HG02973 (cell line): ENCODE data around the gene STXBP6.

ENCODE experiments used
- ATAC-seq: cut with Tn5 transposase; IDR thresholded peaks from one replicate; pipeline ENCODE4 v1.9.1; 2021; ENCODE audit warnings: moderate library complexity; ENCODE audit not compliant: unreplicated experiment

STXBP6 gene

DNA sequence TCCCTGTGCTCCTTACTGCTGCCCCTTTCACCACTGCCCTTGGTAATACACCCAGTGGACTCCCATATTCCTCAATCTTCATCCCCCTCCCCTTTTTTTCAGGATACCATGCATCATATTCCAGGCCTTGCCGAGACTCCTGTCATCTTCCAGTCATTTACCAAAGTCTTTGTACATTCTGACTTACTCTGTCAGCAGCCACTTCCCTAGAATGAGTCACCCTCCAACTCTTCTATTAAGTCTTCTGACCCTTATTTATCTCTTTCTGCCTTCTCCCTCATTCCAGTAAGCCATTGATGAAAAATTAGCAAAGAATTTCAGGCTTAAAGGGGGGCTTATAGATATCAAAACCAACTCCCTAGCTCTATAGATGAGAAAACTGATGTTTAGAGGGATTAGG lies 128.0 kb downstream of the STXBP6 start:
- ATAC-seq = no peak

GRCh38 chr14:24920265-24921075 lies 129.5 kb downstream of the STXBP6 start:
- no peak for ATAC-seq

DNA sequence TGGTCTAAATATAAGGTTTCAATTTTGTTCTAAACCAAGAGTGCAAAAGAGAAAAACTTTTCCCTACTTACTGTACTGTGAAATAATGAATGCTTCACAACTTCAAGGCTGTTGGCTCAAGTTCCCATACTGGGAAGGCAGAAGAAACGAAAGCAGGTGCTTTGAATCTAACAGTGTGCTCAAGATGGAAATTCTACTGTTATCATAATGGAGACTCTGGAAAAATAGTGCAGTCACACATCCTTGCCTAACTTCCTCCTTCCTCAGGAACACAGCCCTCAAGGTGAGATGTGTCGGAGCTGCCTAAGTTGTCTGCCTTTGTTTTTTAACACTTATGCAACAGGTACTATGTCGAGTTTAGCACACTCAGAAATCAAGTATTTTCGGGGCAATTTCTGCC lies 131.1 kb downstream of the STXBP6 start:
- ATAC-seq = no peak

GRCh38 chr14:24915958-24916595 lies 133.9 kb downstream of the STXBP6 start:
- ATAC-seq = no peak

DNA sequence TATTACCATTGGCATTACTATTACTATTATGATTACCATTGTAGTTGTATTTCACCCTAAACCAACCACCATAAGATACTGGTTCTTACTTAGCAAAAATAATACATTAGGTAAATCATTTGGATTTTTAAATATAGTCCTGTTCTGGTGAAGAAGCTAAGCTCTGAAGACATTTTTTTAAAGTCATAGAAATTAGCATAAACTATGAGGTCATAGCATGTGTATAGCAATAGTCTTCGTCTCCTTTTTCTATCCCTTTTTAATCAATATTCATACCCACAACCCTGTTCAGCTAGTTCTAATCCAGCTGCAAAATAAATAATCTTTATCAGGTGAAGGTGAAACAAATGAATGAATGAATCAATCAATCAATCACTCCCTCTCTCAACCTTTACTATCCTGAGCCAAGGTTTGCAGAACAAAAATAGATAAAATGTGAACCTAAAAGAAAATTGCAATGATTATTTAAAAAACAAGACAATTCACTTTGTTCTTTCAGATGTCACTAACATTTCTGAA lies 134.5 kb downstream of the STXBP6 start:
- no peak for ATAC-seq

DNA sequence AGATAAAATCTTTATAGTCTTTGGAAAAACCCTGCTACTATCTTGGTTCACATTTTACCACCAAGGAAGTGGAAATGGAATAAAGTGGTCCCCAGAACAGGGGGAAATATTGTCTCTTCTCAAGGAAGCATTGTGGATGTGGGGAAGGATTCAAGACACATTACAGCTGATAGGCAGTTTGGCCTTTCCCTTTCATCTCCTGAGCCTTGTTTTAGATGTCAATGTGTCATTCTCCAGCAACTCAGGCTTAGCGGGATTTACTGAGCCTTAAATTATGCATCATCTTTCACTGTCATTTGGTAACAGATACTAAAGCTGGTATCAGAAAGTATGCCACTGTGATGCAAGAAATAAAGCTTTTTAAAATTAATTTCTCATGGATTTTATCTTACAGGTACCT lies 136.2 kb downstream of the STXBP6 start:
- ATAC-seq = no peak

- no peak for ATAC-seq
These were observed 136.9 kb downstream of the STXBP6 start for GRCh38 chr14:24913021-24913420.

- no peak for ATAC-seq
These were observed 138.4 kb downstream of the STXBP6 start for GRCh38 chr14:24911324-24912109.

GRCh38 chr14:24910408-24910986 lies 139.4 kb downstream of the STXBP6 start:
- no peak for ATAC-seq

- no peak for ATAC-seq
These were observed 140.2 kb downstream of the STXBP6 start for GRCh38 chr14:24909523-24910302.

DNA sequence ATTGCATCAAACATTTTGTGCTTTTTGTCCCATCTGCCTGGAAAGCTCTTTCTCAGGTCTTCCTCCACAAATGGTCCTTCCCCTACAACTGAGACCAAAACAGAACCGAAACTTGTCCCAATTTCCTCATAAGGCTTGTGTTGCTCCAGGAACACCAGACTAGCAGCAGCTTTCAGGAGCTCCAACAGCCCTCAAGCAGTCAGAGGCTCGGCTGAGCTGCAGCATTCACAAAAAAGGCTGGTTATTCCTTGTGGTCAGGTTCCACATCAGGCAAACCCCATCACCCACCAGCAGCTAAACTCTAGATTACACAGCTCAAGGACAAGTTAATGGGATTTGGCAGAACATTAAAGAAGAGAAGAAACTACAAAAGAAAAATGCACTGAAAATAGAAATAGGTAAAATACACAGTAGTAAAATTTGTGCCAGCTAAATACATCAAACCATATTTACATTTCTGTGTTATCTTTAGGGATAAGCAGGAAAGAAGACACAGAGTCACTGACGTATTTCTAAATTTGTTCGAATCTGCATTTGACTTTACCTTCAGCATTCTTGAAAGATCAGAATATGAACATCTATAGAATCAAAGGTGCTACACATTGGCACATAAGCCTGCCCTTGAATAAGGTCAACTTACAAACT lies 141.2 kb downstream of the STXBP6 start:
- ATAC-seq = no peak

GRCh38 chr14:24904533-24904932 lies 145.4 kb downstream of the STXBP6 start:
- ATAC-seq = no peak

DNA sequence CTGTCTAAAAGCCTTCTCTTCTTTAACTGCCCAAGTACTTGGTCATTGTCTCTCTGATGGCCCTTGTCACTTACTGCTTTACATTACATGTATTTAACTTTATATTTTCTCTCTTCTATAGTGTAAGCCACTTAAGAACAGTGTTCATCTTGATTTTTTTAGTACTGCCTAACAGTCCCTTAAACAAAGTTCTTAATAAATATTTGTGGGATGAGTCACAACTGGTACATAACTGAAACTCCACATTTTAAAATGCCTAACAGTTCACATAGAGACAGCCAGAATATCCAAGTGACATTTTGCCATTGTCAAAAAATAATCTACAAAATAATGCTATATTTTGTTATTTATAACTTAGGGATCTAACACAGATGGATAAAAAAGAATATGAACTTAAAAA lies 146.6 kb downstream of the STXBP6 start:
- ATAC-seq = no peak

DNA sequence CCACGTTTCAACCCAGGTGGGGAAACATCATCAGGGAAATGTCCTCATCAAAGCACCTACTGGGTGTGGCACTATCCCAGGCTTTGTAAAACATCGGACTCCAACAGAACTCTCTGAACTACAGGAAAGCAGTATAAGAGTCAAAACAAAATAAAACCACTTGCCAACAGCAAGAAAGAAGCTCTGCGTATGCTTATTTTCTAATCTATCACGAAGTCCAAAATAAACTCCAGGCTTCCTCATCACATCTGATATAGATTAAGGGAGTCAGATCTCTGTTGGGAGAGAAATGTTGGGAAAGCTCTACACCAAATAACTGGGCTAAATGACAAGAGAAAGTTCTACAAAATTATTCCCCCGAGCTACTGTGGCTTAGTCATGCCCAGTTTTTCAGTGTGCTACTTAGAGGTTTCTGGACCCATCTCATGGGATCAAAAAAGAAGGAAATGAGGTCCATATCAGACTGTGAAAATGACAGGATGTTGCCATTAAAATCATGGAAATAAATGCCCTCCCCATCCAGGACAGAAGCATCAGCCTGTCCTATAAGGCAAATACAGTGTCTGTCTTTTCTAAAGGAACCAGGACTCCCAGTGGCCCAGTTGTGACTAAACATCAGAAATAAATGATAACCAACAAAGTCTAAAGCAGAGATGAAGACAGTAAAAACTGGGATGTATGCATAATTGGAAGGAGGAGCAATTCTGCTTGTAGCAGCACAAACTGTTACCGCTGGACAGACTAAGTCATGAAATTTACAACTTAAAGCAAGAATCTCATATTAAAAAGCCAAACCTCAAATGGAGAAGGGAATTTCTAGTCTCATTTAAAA lies 149.5 kb downstream of the STXBP6 start:
- ATAC-seq = no peak

DNA sequence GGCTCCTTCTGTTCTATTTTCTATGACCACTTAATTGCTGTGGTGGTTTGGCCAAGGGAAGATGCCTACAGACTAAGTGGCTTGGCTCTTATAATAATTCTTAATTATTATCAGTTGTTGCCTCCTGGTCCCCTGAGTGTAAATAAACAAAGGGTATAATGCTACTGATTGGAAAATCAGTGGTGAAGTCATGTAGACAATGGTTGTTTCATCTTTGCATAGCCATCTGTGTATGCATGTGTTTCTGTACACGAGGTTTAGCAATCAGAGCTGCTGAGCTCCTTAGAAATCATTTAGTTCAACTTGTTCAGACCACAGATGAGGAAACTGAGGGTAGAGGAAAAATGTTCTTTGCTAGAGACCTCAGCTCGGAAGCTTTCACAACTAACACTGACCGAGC lies 152.2 kb downstream of the STXBP6 start:
- ATAC-seq = no peak

DNA sequence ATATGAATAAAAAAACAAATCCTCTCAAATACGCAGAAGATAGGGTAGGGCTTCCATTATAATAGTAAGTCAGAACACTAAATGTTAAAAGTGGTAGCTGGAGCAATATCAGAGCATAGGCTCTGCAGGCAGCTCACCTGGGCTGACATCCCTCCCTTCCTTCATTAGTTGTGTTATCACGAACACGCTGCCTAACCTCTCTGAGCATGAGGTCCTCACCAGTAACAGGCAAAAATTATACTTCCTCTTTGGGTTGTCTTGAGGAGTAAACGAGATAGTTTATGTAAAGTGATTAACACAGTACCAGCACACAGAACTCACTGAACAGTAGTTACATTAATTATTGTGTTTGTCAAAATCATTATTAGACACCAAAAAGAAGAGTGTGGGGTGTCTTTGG lies 154.3 kb downstream of the STXBP6 start:
- no peak for ATAC-seq

- ATAC-seq = no peak
These were observed 154.7 kb downstream of the STXBP6 start for GRCh38 chr14:24895243-24895583.

DNA sequence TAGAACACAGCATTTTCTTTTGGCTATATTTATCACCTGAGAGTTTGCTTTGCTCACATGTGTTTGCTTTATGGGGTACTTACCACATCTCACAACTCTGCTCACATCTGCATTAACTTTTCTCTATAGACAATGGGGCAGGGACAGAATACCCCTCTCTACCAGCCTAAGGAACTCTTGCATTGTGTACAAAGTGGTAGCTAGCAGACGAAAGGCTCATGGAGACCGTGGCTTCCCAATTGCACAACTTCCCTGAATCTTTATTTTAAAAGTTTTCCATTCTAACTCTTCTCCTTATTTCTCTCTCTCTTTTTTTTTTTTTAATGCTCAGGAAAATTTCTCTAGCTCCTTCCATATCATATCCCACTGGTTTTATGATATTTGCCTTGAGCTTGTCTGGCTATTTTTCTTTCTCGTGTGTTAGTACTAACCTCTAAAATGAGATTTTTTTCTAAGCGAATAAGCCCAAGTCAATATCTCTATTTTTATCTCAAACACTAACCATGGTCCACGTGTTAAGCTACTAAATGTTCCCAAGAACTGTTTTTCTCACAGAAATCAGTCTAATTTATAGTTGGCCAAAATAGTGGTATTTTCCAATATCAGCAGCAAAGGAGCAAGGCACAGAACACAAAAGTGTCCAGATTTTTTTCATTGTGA lies 155.2 kb downstream of the STXBP6 start:
- ATAC-seq = no peak
